Activated CD4-positive, alpha-beta T cell treated with anti-CD3 and anti-CD28 coated beads for 48 hours (primary cell): ENCODE results near the gene IFFO2.
A peak's percentile ranks its signal among the peaks of the same experiment; 100 is the strongest.

Source experiments
- DNase-seq: peaks from one replicate; pipeline ENCODE4 v3.0.0-alpha.2; 2020

IFFO2 gene

DNA sequence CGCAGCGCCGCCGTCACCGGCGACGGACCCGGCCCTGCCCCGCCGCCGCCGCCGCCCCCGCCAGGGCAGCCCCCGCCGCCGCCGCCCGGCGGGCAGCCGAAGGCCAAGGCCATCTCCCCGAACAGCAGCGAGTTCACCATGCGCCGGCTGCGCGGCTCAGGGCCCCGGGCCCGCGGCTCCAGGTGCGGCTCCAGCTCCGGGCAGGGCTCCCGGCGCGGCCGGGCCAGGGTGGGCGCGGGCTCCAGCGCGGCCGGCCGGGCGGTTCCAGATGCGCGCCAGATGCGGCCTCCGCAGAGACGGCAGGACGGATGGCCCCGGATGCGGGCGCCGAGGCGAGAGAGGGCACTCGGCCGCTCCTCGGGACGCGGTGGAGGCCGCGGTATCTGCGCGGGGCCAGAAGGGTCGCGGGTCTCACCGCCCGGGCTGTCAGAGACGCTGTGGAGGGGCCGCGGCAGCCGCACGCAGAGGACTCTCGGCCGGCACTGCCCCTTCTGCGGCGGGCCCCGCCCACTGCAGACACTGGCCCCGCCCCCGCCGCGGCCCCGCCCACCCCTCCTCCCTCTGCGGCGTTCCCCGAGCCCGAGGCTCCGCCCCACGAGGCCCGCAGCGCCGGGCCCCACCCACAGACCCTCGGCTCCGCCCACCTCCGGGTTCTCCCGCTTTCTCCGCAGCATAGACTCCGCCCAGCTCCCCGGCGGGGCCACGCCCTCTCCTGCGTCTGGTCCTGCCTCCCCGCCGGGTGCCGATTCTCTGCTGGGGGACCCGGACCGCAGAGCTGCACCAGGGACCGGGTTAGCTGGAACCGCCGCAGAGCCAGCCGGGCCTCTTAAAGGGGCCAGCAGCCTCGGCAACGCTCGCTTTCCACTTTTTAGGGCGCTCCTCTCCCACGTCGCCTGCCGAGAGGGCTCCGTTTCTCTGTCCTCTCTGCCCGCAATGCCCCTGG is at the start of gene IFFO2:
Gene IFFO2 (minus strand): TSS at position 484 of the 943 bp plus-strand sequence. CDS start 344 bp downstream, at position 140.
- DNase-seq: peak; percentile 100

DNA sequence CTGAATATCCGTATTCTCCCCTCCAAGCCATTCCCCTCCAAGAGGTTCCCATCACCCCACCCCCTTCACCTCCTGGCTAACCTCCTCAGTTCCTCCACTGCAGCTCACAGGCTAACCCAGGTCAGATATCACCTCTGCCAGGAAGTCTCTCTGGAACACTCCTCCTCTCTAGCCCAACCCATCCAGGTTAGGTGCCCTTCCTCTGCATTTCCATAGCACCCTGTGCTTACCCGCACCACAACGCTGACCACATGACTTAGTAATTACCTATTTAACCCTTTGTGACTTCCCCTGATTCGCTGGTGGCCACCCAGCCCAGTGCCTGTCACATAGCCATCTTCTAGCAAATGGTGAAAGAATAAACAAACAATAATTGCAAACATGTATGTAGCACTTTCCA is 49.5 kb upstream of the IFFO2 start:
- DNase-seq: no peak

GRCh38 chr1:19003371-19004290 is 47.2 kb upstream of the IFFO2 start:
- peak; percentile 43 for DNase-seq

GRCh38 chr1:19000065-19000464 is 43.6 kb upstream of the IFFO2 start:
- DNase-seq: no peak

GRCh38 chr1:18999359-18999758 is 42.9 kb upstream of the IFFO2 start:
- DNase-seq: no peak

- DNase-seq: no peak
Measured at GRCh38 chr1:18998016-18998724, 41.7 kb upstream of the IFFO2 start.

GRCh38 chr1:18997508-18997907 is 41.0 kb upstream of the IFFO2 start:
- DNase-seq: no peak

GRCh38 chr1:18996548-18997177 is 40.2 kb upstream of the IFFO2 start:
- DNase-seq: no peak

GRCh38 chr1:18994381-18994780 is 37.9 kb upstream of the IFFO2 start:
- no peak for DNase-seq

DNA sequence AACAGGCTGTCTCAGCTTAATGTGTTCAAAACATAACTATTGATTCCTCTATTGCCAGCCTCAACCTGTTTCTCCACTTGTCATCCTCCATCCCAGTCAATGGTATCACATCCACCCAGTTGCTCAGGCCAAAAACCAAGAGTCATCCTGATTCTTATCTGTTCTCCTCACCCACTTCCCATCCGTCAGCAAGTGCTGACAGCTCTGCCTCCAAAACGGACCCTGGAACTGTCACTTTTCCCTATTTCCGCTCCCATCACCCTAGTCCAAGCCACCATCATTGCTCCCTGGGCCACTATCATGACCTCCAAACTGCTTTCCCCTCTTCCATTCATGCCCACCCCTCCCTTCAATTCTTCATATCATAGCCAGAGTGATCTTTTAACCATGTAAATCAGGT is 36.2 kb upstream of the IFFO2 start:
- no peak for DNase-seq

- no peak for DNase-seq
Measured at GRCh38 chr1:18991585-18991984, 35.1 kb upstream of the IFFO2 start.

GRCh38 chr1:18989896-18990295 is 33.4 kb upstream of the IFFO2 start:
- no peak for DNase-seq

DNA sequence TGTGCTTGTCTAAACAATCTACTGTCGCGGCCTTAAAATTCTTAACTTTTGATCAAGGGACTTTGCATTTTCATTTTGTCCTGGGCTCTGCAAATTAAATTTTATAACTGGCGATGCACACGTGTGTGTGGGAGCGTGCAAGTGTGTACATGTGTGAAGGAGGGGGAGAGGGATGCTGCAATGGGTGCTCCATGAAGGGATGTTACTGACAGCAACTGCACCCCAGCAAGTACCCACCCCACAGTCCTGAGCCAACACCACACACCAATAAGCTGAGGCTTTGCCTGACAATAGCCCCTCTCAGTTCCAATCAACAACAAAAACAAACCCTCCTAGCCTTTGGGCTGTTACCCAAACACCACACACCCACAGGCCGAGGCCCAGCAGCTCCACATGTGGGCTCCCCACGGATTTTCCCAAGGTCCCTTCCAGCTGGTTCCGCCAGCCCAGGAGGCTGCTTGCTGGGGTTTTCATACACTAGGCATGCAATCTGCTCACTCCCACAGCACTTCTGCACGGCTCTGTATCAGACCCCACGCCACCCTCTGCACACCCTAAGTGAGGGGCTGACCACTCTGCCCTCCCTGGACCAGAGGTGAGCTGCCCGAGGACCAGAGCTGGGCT is 32.8 kb upstream of the IFFO2 start:
- no peak for DNase-seq

GRCh38 chr1:18981242-18981641 is 24.8 kb upstream of the IFFO2 start:
- DNase-seq: no peak

DNA sequence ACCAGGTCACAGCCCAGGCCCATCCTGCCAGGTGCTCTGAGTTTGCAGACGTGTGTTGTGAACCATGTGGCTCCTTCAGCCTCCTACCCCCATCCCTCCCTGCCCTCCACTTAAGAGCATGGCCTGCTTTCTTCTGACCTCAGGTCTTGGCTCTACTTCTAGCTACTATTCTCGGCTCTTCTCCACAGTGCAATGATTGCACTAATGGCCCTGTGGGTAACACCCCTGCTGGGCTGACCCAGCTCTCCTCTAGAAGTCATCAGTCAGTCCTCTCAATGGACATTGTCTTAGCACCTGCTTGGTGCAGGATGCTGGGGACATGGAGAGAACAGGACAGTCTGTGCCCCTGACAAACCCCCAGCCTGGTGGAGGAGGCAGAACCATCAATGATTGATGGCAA is 22.2 kb upstream of the IFFO2 start:
- no peak for DNase-seq

GRCh38 chr1:18977428-18977827 is 21.0 kb upstream of the IFFO2 start:
- no peak for DNase-seq

DNA sequence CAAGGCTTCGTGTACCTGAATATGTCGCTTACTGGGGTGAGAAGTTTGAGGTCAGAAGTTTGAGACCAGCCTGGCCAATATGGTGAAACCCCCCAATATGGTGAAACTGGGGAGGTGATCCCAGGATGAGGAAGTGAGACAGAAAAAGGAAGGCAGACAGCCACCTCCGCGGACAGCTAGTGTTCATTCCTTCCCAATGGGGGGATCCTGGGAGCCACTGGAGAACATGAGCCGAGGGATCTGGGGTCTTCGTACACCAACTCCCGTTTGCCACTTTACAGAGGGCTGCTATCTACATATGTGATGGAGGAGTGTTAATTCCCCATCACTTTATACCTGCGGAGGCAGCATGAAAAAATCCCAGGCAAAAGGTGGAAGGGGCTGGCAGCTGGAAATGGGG is 19.6 kb upstream of the IFFO2 start:
- no peak for DNase-seq

DNA sequence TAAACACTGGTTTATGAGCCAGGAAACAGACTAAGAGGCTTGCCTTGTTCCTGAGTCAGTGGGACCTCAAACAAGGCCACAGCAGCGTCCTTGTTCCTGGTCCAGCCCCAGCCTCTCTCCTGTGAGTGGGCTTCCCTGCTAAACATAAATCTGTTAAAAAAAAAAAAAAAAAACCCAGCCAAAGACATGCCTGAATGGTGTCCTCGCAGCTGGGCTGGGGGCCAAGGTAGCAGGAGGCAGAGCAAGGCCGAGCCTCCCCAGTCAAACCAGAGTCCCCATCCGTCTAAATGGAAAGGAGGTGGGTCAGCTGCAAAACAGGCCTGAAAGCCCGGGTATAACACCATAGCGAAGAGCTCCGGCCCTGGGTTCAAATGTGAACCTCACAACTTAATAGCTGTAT is 18.1 kb upstream of the IFFO2 start:
- DNase-seq: no peak

- DNase-seq: no peak
Measured at GRCh38 chr1:18974005-18974404, 17.5 kb upstream of the IFFO2 start.

DNA sequence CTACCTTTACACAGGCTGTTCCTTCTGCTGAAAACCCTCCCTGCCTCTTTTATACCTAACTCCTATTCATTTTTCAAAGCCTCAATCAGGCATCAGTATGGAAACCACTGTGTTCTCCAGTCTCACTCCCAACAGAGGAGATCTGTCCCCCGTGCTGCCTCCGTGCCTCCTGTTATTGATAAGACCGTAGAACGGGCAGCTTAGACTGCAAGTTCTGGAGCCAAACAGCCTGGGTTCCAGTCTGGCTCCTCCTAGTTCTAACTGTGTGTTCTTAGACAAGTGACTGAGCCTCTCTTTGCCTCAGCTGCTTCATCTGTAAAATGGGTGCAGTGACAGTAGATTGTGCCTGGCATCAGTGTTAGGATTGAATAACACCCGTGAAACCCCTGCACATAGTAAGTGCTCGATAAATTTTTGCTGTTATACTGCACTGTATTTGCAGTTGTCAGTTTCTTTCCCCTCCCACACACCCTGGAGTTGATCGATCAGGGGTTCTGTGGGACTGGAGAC is 17.0 kb upstream of the IFFO2 start:
- DNase-seq: no peak

- no peak for DNase-seq
Measured at GRCh38 chr1:18972991-18973390, 16.5 kb upstream of the IFFO2 start.

DNA sequence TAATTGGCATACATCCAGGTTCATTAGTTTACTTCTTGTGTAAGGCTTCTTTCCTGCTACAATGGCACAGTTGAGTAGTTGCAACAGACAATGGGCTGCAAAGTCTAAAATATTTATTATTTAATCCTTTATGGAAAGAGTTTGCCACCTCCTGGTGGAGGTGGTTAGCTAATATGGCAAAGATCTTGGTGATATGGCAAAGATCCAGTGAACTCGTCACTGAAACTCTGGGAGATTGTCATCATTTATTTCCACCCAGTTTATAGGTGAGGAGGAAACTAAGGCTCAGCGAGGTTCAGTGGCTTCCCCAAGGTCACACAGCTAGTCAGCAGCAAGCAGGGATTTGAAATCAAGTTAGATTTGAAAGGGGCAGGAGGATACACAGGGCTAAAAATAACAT is 16.1 kb upstream of the IFFO2 start:
- peak; percentile 27 for DNase-seq
